ENCODE data around the gene TTC3.
"Not testable (repeated sequence)": the region's sequence is repeated elsewhere in the genome, so short reads cannot be mapped to it uniquely, and the experiment has no call there.

The TTC3 gene

GRCh38 chr21:37030864-37031263 is 42.2 kb upstream of the TTC3 start:
- H3K36me3 ChIP-seq (replicated peaks; ENCODE audit: low read depth, low read length), result no peaks in the 10 kb centered on the region
- H2AFZ ChIP-seq (ENCODE audit: low read depth, low read length), result no peak overlapping the region
- no peak overlapping the region for H3K9ac ChIP-seq (ENCODE audit: low read length)

DNA sequence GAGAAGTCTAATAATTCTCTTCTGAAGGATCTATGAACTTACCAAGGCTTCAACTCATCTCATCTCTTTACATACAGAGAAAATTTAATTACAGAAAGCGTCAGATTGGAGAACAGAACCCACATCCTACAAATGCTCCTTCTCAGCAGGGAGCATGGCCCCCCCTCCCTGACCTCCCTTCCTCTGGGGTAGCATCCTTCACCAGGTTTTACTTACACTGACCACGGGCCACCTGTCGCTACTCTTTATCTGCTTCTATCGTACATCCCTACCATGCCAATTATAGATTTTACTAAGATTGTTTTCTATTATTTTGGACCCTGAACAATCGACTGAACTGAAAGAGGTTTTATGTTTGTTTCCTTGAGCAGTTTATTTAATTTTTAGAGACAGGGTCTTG is 40.8 kb upstream of the TTC3 start:
- Histone ChIP-seq H3K36me3 (replicated peaks; ENCODE audit: low read depth, low read length) (no peaks in the 10 kb centered on the region), H3K4me1 (ENCODE audit: low read length) (no peaks in the 10 kb centered on the region), H3K27ac (ENCODE audit: low read length) (no peak overlapping the region), H4K20me1 (ENCODE audit: insufficient read depth, low read length) (no peaks in the 10 kb centered on the region), H3K27me3 (ENCODE audit: low read depth, low read length) (no peaks in the 10 kb centered on the region), H3K9me3 (ENCODE audit: insufficient read depth, low read length) (no peaks in the 10 kb centered on the region), H3K4me2 (ENCODE audit: low read length) (no peak overlapping the region), H3K9ac (ENCODE audit: low read length) (no peak overlapping the region), H2AFZ (ENCODE audit: low read depth, low read length) (no peak overlapping the region), H3K79me2 (ENCODE audit: low read length) (no peaks in the 10 kb centered on the region), H3K4me3 (ENCODE audit: low read length) (no peak overlapping the region)
- TF ChIP-seq CTCF (IDR thresholded peaks at IDR 0.05; ENCODE audit: low read depth, low read length) (no peak), EZH2phosphoT487 (IDR thresholded peaks at IDR 0.05; ENCODE audit: low read depth) (no peak)

More at GRCh38 chr21:37030864-37031263, 42.2 kb upstream of the TTC3 start:
- TF ChIP-seq EZH2phosphoT487 (IDR thresholded peaks at IDR 0.05; ENCODE audit: low read depth) (no peak), CTCF (IDR thresholded peaks at IDR 0.05; ENCODE audit: low read depth, low read length) (no peak)
- Histone ChIP-seq H3K27ac (ENCODE audit: low read length) (no peak overlapping the region), H3K4me3 (ENCODE audit: low read length) (no peak overlapping the region), H3K4me2 (ENCODE audit: low read length) (no peak overlapping the region), H3K79me2 (ENCODE audit: low read length) (no peaks in the 10 kb centered on the region), H3K27me3 (ENCODE audit: low read depth, low read length) (no peaks in the 10 kb centered on the region), H3K9me3 (ENCODE audit: insufficient read depth, low read length) (no peaks in the 10 kb centered on the region), H4K20me1 (ENCODE audit: insufficient read depth, low read length) (no peaks in the 10 kb centered on the region), H3K4me1 (ENCODE audit: low read length) (no peaks in the 10 kb centered on the region)

- no peaks in the 10 kb centered on the region for H4K20me1 ChIP-seq (ENCODE audit: insufficient read depth, low read length)
- no peaks in the 10 kb centered on the region for H3K9me3 ChIP-seq (ENCODE audit: insufficient read depth, low read length)
- H3K36me3 ChIP-seq (replicated peaks; ENCODE audit: low read depth, low read length), result no peaks in the 10 kb centered on the region
- H3K27me3 ChIP-seq (ENCODE audit: low read depth, low read length), result no peaks in the 10 kb centered on the region
- H3K9ac ChIP-seq (ENCODE audit: low read length), result no peak overlapping the region
- H3K79me2 ChIP-seq (ENCODE audit: low read length), result no peaks in the 10 kb centered on the region
- H3K4me2 ChIP-seq (ENCODE audit: low read length), result no peak overlapping the region
- no peak overlapping the region for H3K4me3 ChIP-seq (ENCODE audit: low read length)
- H3K27ac ChIP-seq (ENCODE audit: low read length), result no peak overlapping the region
- TF ChIP-seq EZH2phosphoT487 (IDR thresholded peaks at IDR 0.05; ENCODE audit: low read depth) (no peak), CTCF (IDR thresholded peaks at IDR 0.05; ENCODE audit: low read depth, low read length) (no peak)
- no peak overlapping the region for H2AFZ ChIP-seq (ENCODE audit: low read depth, low read length)
- no peaks in the 10 kb centered on the region for H3K4me1 ChIP-seq (ENCODE audit: low read length)
These were observed 40.1 kb upstream of the TTC3 start for GRCh38 chr21:37032877-37033471.

- H3K79me2 ChIP-seq (ENCODE audit: low read length); H3K4me1 ChIP-seq (ENCODE audit: low read length); H3K9ac ChIP-seq (ENCODE audit: low read length); H3K27me3 ChIP-seq (ENCODE audit: low read depth, low read length); H3K4me3 ChIP-seq (ENCODE audit: low read length); H3K9me3 ChIP-seq (ENCODE audit: insufficient read depth, low read length); H3K36me3 ChIP-seq (replicated peaks; ENCODE audit: low read depth, low read length); H3K27ac ChIP-seq (ENCODE audit: low read length); H3K4me2 ChIP-seq (ENCODE audit: low read length); H4K20me1 ChIP-seq (ENCODE audit: insufficient read depth, low read length); H2AFZ ChIP-seq (ENCODE audit: low read depth, low read length): not testable (repeated sequence)
These were observed 38.7 kb upstream of the TTC3 start for GRCh38 chr21:37034394-37034793.
